ENCODE measurements around the gene MDGA2.

DNA sequence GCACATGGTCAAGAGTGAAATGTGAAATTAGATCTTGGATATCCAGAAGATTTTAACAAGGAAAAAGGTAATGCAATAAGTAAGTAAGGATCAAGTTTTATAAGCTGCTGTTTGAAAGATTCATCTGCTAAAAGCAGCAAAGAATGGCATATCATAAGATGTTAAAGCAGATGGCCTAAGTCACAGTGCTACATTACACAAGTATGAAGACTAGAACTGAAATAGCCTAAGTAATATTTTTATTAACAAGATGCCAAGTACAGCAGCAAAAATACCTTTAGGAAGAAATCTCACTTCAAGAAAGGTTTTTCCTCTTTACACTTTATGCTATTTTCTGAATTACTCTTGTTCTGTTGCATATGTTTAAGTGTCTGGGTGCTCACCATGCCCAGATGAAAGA is 414.1 kb downstream of the MDGA2 start:
- no peak for TF ChIP-seq TAF1 (IDR thresholded peaks at IDR 0.05; ENCODE audit: borderline replicate concordance, low read depth, low read length)
- TF ChIP-seq POLR2A (IDR thresholded peaks at IDR 0.05; ENCODE audit: low read depth, low read length) = no peak
- no peak for TF ChIP-seq POLR2AphosphoS5 (IDR thresholded peaks at IDR 0.05; ENCODE audit: low read depth, low read length)
